ENCODE results near the gene BAZ1B.

Gene BAZ1B

GRCh38 chr7:73451780-73452398 is 70.2 kb downstream of the BAZ1B start:
- H3K27ac ChIP-seq (ENCODE audit: low read depth, low read length) = no peak overlapping the region
- H3K27me3 ChIP-seq (ENCODE audit: control insufficient read depth in 1 of 2, insufficient read depth in 2 of 2, low read length in 2 of 2) = no peaks in the 10 kb centered on the region
- peaks cover 36 to 86% of the 10 kb centered on the region in 2 donors for H3K36me3 ChIP-seq (ENCODE audit: control insufficient read depth in 1 of 2, insufficient read depth in 2 of 2, low read length in 2 of 2)
- H3K9me3 ChIP-seq (ENCODE audit: control insufficient read depth in 1 of 2, low read length in 2 of 2) = no peaks in the 10 kb centered on the region
- H3K4me3 ChIP-seq (ENCODE audit: low read depth in 1 of 2, low read length in 2 of 2) = no peak overlapping the region
- no peak overlapping the region for H3K9ac ChIP-seq (ENCODE audit: low read depth in 1 of 2, low read length in 2 of 2)
- no peaks in the 10 kb centered on the region for H3K4me1 ChIP-seq (ENCODE audit: control insufficient read depth in 1 of 2, insufficient read depth in 2 of 2, low read length in 2 of 2)

DNA sequence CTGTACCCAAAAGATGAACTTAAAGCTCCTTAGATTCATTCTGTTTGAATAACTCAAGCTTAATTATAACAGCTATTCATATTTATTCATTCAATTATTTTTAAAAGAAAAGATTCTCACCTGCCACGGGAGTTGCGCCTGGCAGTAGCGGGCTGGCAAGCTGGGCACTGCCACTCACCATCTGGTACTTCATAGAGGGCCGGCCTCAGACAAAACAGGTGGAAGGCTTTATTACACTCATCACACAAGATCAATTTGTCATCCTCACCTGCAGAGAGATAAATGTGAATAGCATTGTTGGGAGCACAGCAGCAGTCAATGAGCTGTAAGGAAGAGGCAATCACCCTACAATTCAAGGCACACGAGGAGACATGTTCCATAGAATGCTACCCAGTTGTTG is 72.7 kb downstream of the BAZ1B start:
- H3K27me3 ChIP-seq (ENCODE audit: control insufficient read depth in 1 of 2, insufficient read depth in 2 of 2, low read length in 2 of 2) = no peaks in the 10 kb centered on the region
- H3K9ac ChIP-seq (ENCODE audit: low read depth in 1 of 2, low read length in 2 of 2) = no peak overlapping the region
- no peaks in the 10 kb centered on the region for H3K9me3 ChIP-seq (ENCODE audit: control insufficient read depth in 1 of 2, low read length in 2 of 2)
- peaks cover 54 to 91% of the 10 kb centered on the region in 2 donors for H3K36me3 ChIP-seq (ENCODE audit: control insufficient read depth in 1 of 2, insufficient read depth in 2 of 2, low read length in 2 of 2)
- H3K4me3 ChIP-seq (ENCODE audit: low read depth in 1 of 2, low read length in 2 of 2) = no peak overlapping the region
- H3K27ac ChIP-seq (ENCODE audit: low read depth, low read length) = no peak overlapping the region
- no peaks in the 10 kb centered on the region for H3K4me1 ChIP-seq (ENCODE audit: control insufficient read depth in 1 of 2, insufficient read depth in 2 of 2, low read length in 2 of 2)

GRCh38 chr7:73448609-73449008 is 73.5 kb downstream of the BAZ1B start:
- no peaks in the 10 kb centered on the region for H3K9me3 ChIP-seq (ENCODE audit: control insufficient read depth in 1 of 2, low read length in 2 of 2)
- peaks cover 57 to 92% of the 10 kb centered on the region in 2 donors for H3K36me3 ChIP-seq (ENCODE audit: control insufficient read depth in 1 of 2, insufficient read depth in 2 of 2, low read length in 2 of 2)
- no peak overlapping the region for H3K9ac ChIP-seq (ENCODE audit: low read depth in 1 of 2, low read length in 2 of 2)
- no peak overlapping the region for H3K4me3 ChIP-seq (ENCODE audit: low read depth in 1 of 2, low read length in 2 of 2)
- no peaks in the 10 kb centered on the region for H3K27me3 ChIP-seq (ENCODE audit: control insufficient read depth in 1 of 2, insufficient read depth in 2 of 2, low read length in 2 of 2)
- no peak overlapping the region for H3K27ac ChIP-seq (ENCODE audit: low read depth, low read length)
- H3K4me1 ChIP-seq (ENCODE audit: control insufficient read depth in 1 of 2, insufficient read depth in 2 of 2, low read length in 2 of 2) = no peaks in the 10 kb centered on the region

- H3K4me1 ChIP-seq (ENCODE audit: control insufficient read depth in 1 of 2, insufficient read depth in 2 of 2, low read length in 2 of 2) = no peaks in the 10 kb centered on the region
- H3K27ac ChIP-seq (ENCODE audit: low read depth, low read length) = no peak overlapping the region
- no peak overlapping the region for H3K4me3 ChIP-seq (ENCODE audit: low read depth in 1 of 2, low read length in 2 of 2)
- no peaks in the 10 kb centered on the region for H3K27me3 ChIP-seq (ENCODE audit: control insufficient read depth in 1 of 2, insufficient read depth in 2 of 2, low read length in 2 of 2)
- H3K9me3 ChIP-seq (ENCODE audit: control insufficient read depth in 1 of 2, low read length in 2 of 2) = no peaks in the 10 kb centered on the region
- H3K36me3 ChIP-seq (ENCODE audit: control insufficient read depth in 1 of 2, insufficient read depth in 2 of 2, low read length in 2 of 2) = peaks cover 68 to 97% of the 10 kb centered on the region in 2 donors
- H3K9ac ChIP-seq (ENCODE audit: low read depth in 1 of 2, low read length in 2 of 2) = no peak overlapping the region
These were observed 74.9 kb downstream of the BAZ1B start for GRCh38 chr7:73447121-73447733.

GRCh38 chr7:73446682-73447081 is 75.4 kb downstream of the BAZ1B start:
- Histone ChIP-seq H3K27ac (ENCODE audit: low read depth, low read length) (no peak overlapping the region), H3K27me3 (ENCODE audit: control insufficient read depth in 1 of 2, insufficient read depth in 2 of 2, low read length in 2 of 2) (no peaks in the 10 kb centered on the region), H3K9me3 (ENCODE audit: control insufficient read depth in 1 of 2, low read length in 2 of 2) (no peaks in the 10 kb centered on the region), H3K36me3 (ENCODE audit: control insufficient read depth in 1 of 2, insufficient read depth in 2 of 2, low read length in 2 of 2) (peaks cover 73 to 98% of the 10 kb centered on the region in 2 donors), H3K4me3 (ENCODE audit: low read depth in 1 of 2, low read length in 2 of 2) (no peak overlapping the region), H3K9ac (ENCODE audit: low read depth in 1 of 2, low read length in 2 of 2) (no peak overlapping the region), H3K4me1 (ENCODE audit: control insufficient read depth in 1 of 2, insufficient read depth in 2 of 2, low read length in 2 of 2) (no peaks in the 10 kb centered on the region)

- Histone ChIP-seq H3K27me3 (ENCODE audit: control insufficient read depth in 1 of 2, insufficient read depth in 2 of 2, low read length in 2 of 2) (no peaks in the 10 kb centered on the region), H3K36me3 (ENCODE audit: control insufficient read depth in 1 of 2, insufficient read depth in 2 of 2, low read length in 2 of 2) (peaks cover 53 to 92% of the 10 kb centered on the region in 2 donors), H3K9me3 (ENCODE audit: control insufficient read depth in 1 of 2, low read length in 2 of 2) (no peaks in the 10 kb centered on the region), H3K27ac (ENCODE audit: low read depth, low read length) (no peak overlapping the region), H3K9ac (ENCODE audit: low read depth in 1 of 2, low read length in 2 of 2) (no peak overlapping the region), H3K4me3 (ENCODE audit: low read depth in 1 of 2, low read length in 2 of 2) (no peak overlapping the region), H3K4me1 (ENCODE audit: control insufficient read depth in 1 of 2, insufficient read depth in 2 of 2, low read length in 2 of 2) (no peaks in the 10 kb centered on the region)
These were observed 78.4 kb downstream of the BAZ1B start for GRCh38 chr7:73443548-73444255.

DNA sequence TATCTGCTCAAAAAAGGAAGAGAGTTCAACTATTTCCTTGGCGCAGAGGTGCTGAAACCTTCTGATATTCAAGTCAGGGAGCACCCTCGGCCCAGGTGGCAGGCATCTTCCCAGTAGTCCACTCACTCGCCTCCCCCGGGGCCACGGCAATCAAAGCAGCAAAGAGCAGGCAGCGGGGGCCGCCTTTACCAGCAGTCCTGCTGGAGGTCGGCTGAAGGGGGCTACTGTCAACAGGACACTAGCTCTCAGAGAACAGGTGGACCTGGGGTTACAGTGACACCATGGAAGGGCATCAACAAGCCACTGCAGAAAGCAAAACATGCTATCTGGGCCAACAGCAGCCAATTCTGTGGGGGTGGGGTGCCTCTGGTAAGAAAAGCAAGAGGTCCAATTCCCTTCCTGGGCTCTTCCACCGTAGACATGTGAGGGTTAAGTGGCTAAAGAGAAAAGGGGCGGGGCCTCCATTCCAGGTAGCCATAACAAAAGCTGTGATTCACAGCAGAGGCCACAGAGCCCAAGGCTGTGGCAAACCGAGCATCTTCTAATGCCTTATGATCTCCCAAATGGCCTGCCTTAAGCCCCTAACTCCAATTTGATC is 79.1 kb downstream of the BAZ1B start:
- no peaks in the 10 kb centered on the region for H3K27me3 ChIP-seq (ENCODE audit: control insufficient read depth in 1 of 2, insufficient read depth in 2 of 2, low read length in 2 of 2)
- no peak overlapping the region for H3K9ac ChIP-seq (ENCODE audit: low read depth in 1 of 2, low read length in 2 of 2)
- no peaks in the 10 kb centered on the region for H3K9me3 ChIP-seq (ENCODE audit: control insufficient read depth in 1 of 2, low read length in 2 of 2)
- no peaks in the 10 kb centered on the region for H3K4me1 ChIP-seq (ENCODE audit: control insufficient read depth in 1 of 2, insufficient read depth in 2 of 2, low read length in 2 of 2)
- no peak overlapping the region for H3K27ac ChIP-seq (ENCODE audit: low read depth, low read length)
- peaks cover 48 to 85% of the 10 kb centered on the region in 2 donors for H3K36me3 ChIP-seq (ENCODE audit: control insufficient read depth in 1 of 2, insufficient read depth in 2 of 2, low read length in 2 of 2)
- H3K4me3 ChIP-seq (ENCODE audit: low read depth in 1 of 2, low read length in 2 of 2) = no peak overlapping the region

GRCh38 chr7:73442222-73442902 is 79.7 kb downstream of the BAZ1B start:
- H3K9ac ChIP-seq (ENCODE audit: low read depth in 1 of 2, low read length in 2 of 2) = no peak overlapping the region
- no peak overlapping the region for H3K4me3 ChIP-seq (ENCODE audit: low read depth in 1 of 2, low read length in 2 of 2)
- peaks cover 45 to 79% of the 10 kb centered on the region in 2 donors for H3K36me3 ChIP-seq (ENCODE audit: control insufficient read depth in 1 of 2, insufficient read depth in 2 of 2, low read length in 2 of 2)
- no peaks in the 10 kb centered on the region for H3K9me3 ChIP-seq (ENCODE audit: control insufficient read depth in 1 of 2, low read length in 2 of 2)
- no peak overlapping the region for H3K27ac ChIP-seq (ENCODE audit: low read depth, low read length)
- H3K27me3 ChIP-seq (ENCODE audit: control insufficient read depth in 1 of 2, insufficient read depth in 2 of 2, low read length in 2 of 2) = no peaks in the 10 kb centered on the region
- H3K4me1 ChIP-seq (ENCODE audit: control insufficient read depth in 1 of 2, insufficient read depth in 2 of 2, low read length in 2 of 2) = no peaks in the 10 kb centered on the region

- H3K9ac ChIP-seq (ENCODE audit: low read depth in 1 of 2, low read length in 2 of 2) = no peak overlapping the region
- H3K9me3 ChIP-seq (ENCODE audit: control insufficient read depth in 1 of 2, low read length in 2 of 2) = no peaks in the 10 kb centered on the region
- no peaks in the 10 kb centered on the region for H3K27me3 ChIP-seq (ENCODE audit: control insufficient read depth in 1 of 2, insufficient read depth in 2 of 2, low read length in 2 of 2)
- H3K4me1 ChIP-seq (ENCODE audit: control insufficient read depth in 1 of 2, insufficient read depth in 2 of 2, low read length in 2 of 2) = no peaks in the 10 kb centered on the region
- no peak overlapping the region for H3K27ac ChIP-seq (ENCODE audit: low read depth, low read length)
- H3K36me3 ChIP-seq (ENCODE audit: control insufficient read depth in 1 of 2, insufficient read depth in 2 of 2, low read length in 2 of 2) = peaks cover 21 to 50% of the 10 kb centered on the region in 2 donors
- no peak overlapping the region for H3K4me3 ChIP-seq (ENCODE audit: low read depth in 1 of 2, low read length in 2 of 2)
These were observed 82.7 kb downstream of the BAZ1B start for GRCh38 chr7:73439410-73439704.
